ENCODE measurements around the gene SC5D.

The SC5D gene

GRCh38 chr11:121304759-121305158, 12.2 kb downstream of the SC5D start:
- ATAC-seq = no peak
- H3K4me1 Mint-ChIP-seq = peaks cover 8% of the 10 kb centered on the region
- H3K36me3 Mint-ChIP-seq = peaks cover 67% of the 10 kb centered on the region
- no peak for DNase-seq (ENCODE audit: low spot score in 2 of 2)
- H3K9me3 Mint-ChIP-seq = no peaks in the 10 kb centered on the region
- H3K4me3 Mint-ChIP-seq = no peak overlapping the region
- no peak overlapping the region for H3K27ac Mint-ChIP-seq

- H3K36me3 Mint-ChIP-seq = peaks cover 54% of the 10 kb centered on the region
- no peak overlapping the region for H3K4me3 Mint-ChIP-seq
- H3K4me1 Mint-ChIP-seq = peaks cover 28% of the 10 kb centered on the region
- no peak for DNase-seq (ENCODE audit: low spot score in 2 of 2)
- no peak for ATAC-seq
- no peak overlapping the region for H3K27ac Mint-ChIP-seq
- no peaks in the 10 kb centered on the region for H3K9me3 Mint-ChIP-seq
Observed at GRCh38 chr11:121308816-121309215, 16.2 kb downstream of the SC5D start.

GRCh38 chr11:121309688-121310087, 17.1 kb downstream of the SC5D start:
- no peak for DNase-seq (ENCODE audit: low spot score in 2 of 2)
- H3K4me3 Mint-ChIP-seq = no peak overlapping the region
- H3K27ac Mint-ChIP-seq = peak overlapping the region; percentile 3
- no peak for ATAC-seq
- H3K9me3 Mint-ChIP-seq = no peaks in the 10 kb centered on the region
- peaks cover 45% of the 10 kb centered on the region for H3K36me3 Mint-ChIP-seq
- H3K4me1 Mint-ChIP-seq = peaks cover 28% of the 10 kb centered on the region

GRCh38 chr11:121310908-121311307, 18.3 kb downstream of the SC5D start:
- H3K4me3 Mint-ChIP-seq = no peak overlapping the region
- ATAC-seq = no peak
- peaks cover 28% of the 10 kb centered on the region for H3K4me1 Mint-ChIP-seq
- peaks cover 33% of the 10 kb centered on the region for H3K36me3 Mint-ChIP-seq
- no peaks in the 10 kb centered on the region for H3K9me3 Mint-ChIP-seq
- no peak overlapping the region for H3K27ac Mint-ChIP-seq
- DNase-seq (ENCODE audit: low spot score in 2 of 2) = no peak

GRCh38 chr11:121311373-121311772, 18.8 kb downstream of the SC5D start:
- no peak for DNase-seq (ENCODE audit: low spot score in 2 of 2)
- H3K36me3 Mint-ChIP-seq = peaks cover 28% of the 10 kb centered on the region
- H3K4me3 Mint-ChIP-seq = no peak overlapping the region
- H3K9me3 Mint-ChIP-seq = no peaks in the 10 kb centered on the region
- no peak overlapping the region for H3K27ac Mint-ChIP-seq
- ATAC-seq = peak; percentile 99
- H3K4me1 Mint-ChIP-seq = peaks cover 28% of the 10 kb centered on the region

GRCh38 chr11:121312483-121312882, 19.9 kb downstream of the SC5D start:
- peaks cover 28% of the 10 kb centered on the region for H3K4me1 Mint-ChIP-seq
- no peak for DNase-seq (ENCODE audit: low spot score in 2 of 2)
- H3K36me3 Mint-ChIP-seq = peaks cover 17% of the 10 kb centered on the region
- no peak overlapping the region for H3K4me3 Mint-ChIP-seq
- no peak overlapping the region for H3K27ac Mint-ChIP-seq
- H3K9me3 Mint-ChIP-seq = no peaks in the 10 kb centered on the region
- no peak for ATAC-seq

GRCh38 chr11:121318848-121319834, 26.6 kb downstream of the SC5D start:
- DNase-seq (ENCODE audit: low spot score in 2 of 2) (no peak), ATAC-seq (peak; percentile 48)
- Mint-ChIP-seq H3K27ac (no peak overlapping the region), H3K4me1 (peaks cover 24% of the 10 kb centered on the region), H3K36me3 (no peaks in the 10 kb centered on the region), H3K4me3 (no peak overlapping the region), H3K9me3 (no peaks in the 10 kb centered on the region)

GRCh38 chr11:121321614-121322243, 29.2 kb downstream of the SC5D start:
- Mint-ChIP-seq H3K4me1 (peaks cover 24% of the 10 kb centered on the region), H3K4me3 (no peak overlapping the region), H3K36me3 (no peaks in the 10 kb centered on the region), H3K27ac (no peak overlapping the region), H3K9me3 (no peaks in the 10 kb centered on the region)
- no peak for DNase-seq (ENCODE audit: low spot score in 2 of 2)
- peak; percentile 72 for ATAC-seq

GRCh38 chr11:121323046-121323607, 30.6 kb downstream of the SC5D start:
- peaks cover 24% of the 10 kb centered on the region for H3K4me1 Mint-ChIP-seq
- H3K9me3 Mint-ChIP-seq = no peaks in the 10 kb centered on the region
- no peak overlapping the region for H3K4me3 Mint-ChIP-seq
- DNase-seq (ENCODE audit: low spot score in 2 of 2) (no peak), ATAC-seq (no peak)
- H3K27ac Mint-ChIP-seq = no peak overlapping the region
- no peaks in the 10 kb centered on the region for H3K36me3 Mint-ChIP-seq

GRCh38 chr11:121326230-121326629, 33.7 kb downstream of the SC5D start:
- DNase-seq (ENCODE audit: low spot score in 2 of 2) (no peak), ATAC-seq (no peak)
- no peak overlapping the region for H3K4me3 Mint-ChIP-seq
- H3K27ac Mint-ChIP-seq = no peak overlapping the region
- H3K9me3 Mint-ChIP-seq = no peaks in the 10 kb centered on the region
- H3K36me3 Mint-ChIP-seq = no peaks in the 10 kb centered on the region
- H3K4me1 Mint-ChIP-seq = peaks cover 9% of the 10 kb centered on the region

- H3K4me3 Mint-ChIP-seq = no peak overlapping the region
- no peaks in the 10 kb centered on the region for H3K4me1 Mint-ChIP-seq
- H3K36me3 Mint-ChIP-seq = no peaks in the 10 kb centered on the region
- no peak for DNase-seq (ENCODE audit: low spot score in 2 of 2)
- no peak for ATAC-seq
- no peaks in the 10 kb centered on the region for H3K9me3 Mint-ChIP-seq
- no peak overlapping the region for H3K27ac Mint-ChIP-seq
Observed at GRCh38 chr11:121327553-121327952, 35.0 kb downstream of the SC5D start.

- Mint-ChIP-seq H3K27ac (no peak overlapping the region), H3K9me3 (no peaks in the 10 kb centered on the region), H3K4me3 (no peak overlapping the region), H3K4me1 (no peaks in the 10 kb centered on the region), H3K36me3 (no peaks in the 10 kb centered on the region)
- DNase-seq (ENCODE audit: low spot score in 2 of 2) (no peak), ATAC-seq (peak; percentile 82)
Observed at GRCh38 chr11:121328176-121328966, 35.8 kb downstream of the SC5D start.

- ATAC-seq (peak; percentile 66), DNase-seq (ENCODE audit: low spot score in 2 of 2) (no peak)
- Mint-ChIP-seq H3K4me3 (no peak overlapping the region), H3K4me1 (no peaks in the 10 kb centered on the region), H3K36me3 (no peaks in the 10 kb centered on the region), H3K9me3 (no peaks in the 10 kb centered on the region), H3K27ac (no peak overlapping the region)
Observed at GRCh38 chr11:121328967-121329679, 36.6 kb downstream of the SC5D start.

GRCh38 chr11:121329781-121330395, 37.3 kb downstream of the SC5D start:
- Mint-ChIP-seq H3K4me3 (no peak overlapping the region), H3K27ac (no peak overlapping the region), H3K36me3 (no peaks in the 10 kb centered on the region), H3K4me1 (no peaks in the 10 kb centered on the region), H3K9me3 (no peaks in the 10 kb centered on the region)
- no peak for ATAC-seq
- DNase-seq (ENCODE audit: low spot score in 2 of 2) = no peak

Data from stimulated activated effector memory CD8-positive, alpha-beta T cell treated with anti-CD3 and anti-CD28 coated beads, Interleukin-12 subunit alpha, Interleukin-12 subunit beta, amount 100 ng/mL, for 72 hours (primary cell).